GM21381 (cell line): ENCODE data around the gene SLC51A.
"Not testable (repeated sequence)": the region's sequence is repeated elsewhere in the genome, so short reads cannot be mapped to it uniquely, and the experiment has no call there.

Experiments
- ATAC-seq: cut with Tn5 transposase; IDR thresholded peaks from one replicate; pipeline ENCODE4 v1.9.1; 2021; ENCODE audit warnings: mild to moderate bottlenecking, moderate library complexity; ENCODE audit not compliant: unreplicated experiment

SLC51A gene

GRCh38 chr3:196237203-196237602 is 20.9 kb downstream of the SLC51A start:
- ATAC-seq: no peak

- ATAC-seq: no peak
Observed at GRCh38 chr3:196238612-196239560, 22.6 kb downstream of the SLC51A start.

GRCh38 chr3:196240424-196240823 is 24.1 kb downstream of the SLC51A start:
- ATAC-seq: no peak

GRCh38 chr3:196241704-196242103 is 25.4 kb downstream of the SLC51A start:
- no peak for ATAC-seq

GRCh38 chr3:196244166-196244565 is 27.8 kb downstream of the SLC51A start:
- not testable (repeated sequence) for ATAC-seq

- ATAC-seq: no peak
Observed at GRCh38 chr3:196246612-196247308, 30.4 kb downstream of the SLC51A start.

GRCh38 chr3:196251918-196252317 is 35.6 kb downstream of the SLC51A start:
- ATAC-seq: no peak

GRCh38 chr3:196254376-196255283 is 38.3 kb downstream of the SLC51A start:
- no peak for ATAC-seq

- ATAC-seq: no peak
Observed at GRCh38 chr3:196255776-196256175, 39.4 kb downstream of the SLC51A start.

GRCh38 chr3:196260784-196261183 is 44.5 kb downstream of the SLC51A start:
- no peak for ATAC-seq

GRCh38 chr3:196263819-196264218 is 47.5 kb downstream of the SLC51A start:
- no peak for ATAC-seq

GRCh38 chr3:196268284-196269163 is 52.2 kb downstream of the SLC51A start:
- ATAC-seq: no peak

- ATAC-seq: no peak
Observed at GRCh38 chr3:196270499-196270898, 54.2 kb downstream of the SLC51A start.

GRCh38 chr3:196272826-196273225 is 56.5 kb downstream of the SLC51A start:
- ATAC-seq: no peak

GRCh38 chr3:196273655-196274054 is 57.3 kb downstream of the SLC51A start:
- no peak for ATAC-seq

- ATAC-seq: peak; percentile 84
Observed at GRCh38 chr3:196274585-196274984, 58.3 kb downstream of the SLC51A start.

GRCh38 chr3:196275126-196275525 is 58.8 kb downstream of the SLC51A start:
- ATAC-seq: no peak

- ATAC-seq: no peak
Observed at GRCh38 chr3:196280689-196281440, 64.5 kb downstream of the SLC51A start.

- ATAC-seq: no peak
Observed at GRCh38 chr3:196281962-196282361, 65.6 kb downstream of the SLC51A start.
